Panc1 (cell line): ENCODE measurements around the gene SOAT1.

Source experiments
- POLR2AphosphoS5 ChIP-seq: IDR thresholded peaks from 2 replicates; pipeline ENCODE4 v1.6.1; 2012; ENCODE audit warnings: mild to moderate bottlenecking, low read depth, low read length, moderate library complexity
- TF ChIP-seq, protein P1 (sequence below): fragments of 450-650 bp; IDR thresholded peaks from 2 replicates; pipeline ENCODE4 v1.5.1; 2017; ENCODE audit warnings: mild to moderate bottlenecking

DNA sequence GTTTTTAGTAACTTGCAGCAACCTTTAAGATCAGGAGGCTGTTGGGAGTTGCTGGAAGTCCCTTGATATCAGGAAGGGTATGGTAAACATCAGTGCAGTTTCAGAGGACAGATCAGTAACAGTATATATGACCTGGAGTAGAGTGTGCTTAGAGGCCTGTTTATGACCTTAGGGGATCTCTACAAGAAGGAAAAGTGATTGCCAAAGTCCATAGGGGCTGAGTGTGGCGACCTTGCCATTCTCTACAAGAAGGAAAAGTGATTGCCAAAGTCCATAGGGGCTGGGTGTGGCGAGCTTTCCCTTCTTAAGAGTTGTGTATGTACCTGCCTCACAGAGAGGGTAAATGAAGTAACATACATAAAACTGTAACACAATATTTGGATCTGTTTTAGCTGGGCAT, 43.7 kb downstream of the SOAT1 start:
- TF ChIP-seq, protein P1, sequence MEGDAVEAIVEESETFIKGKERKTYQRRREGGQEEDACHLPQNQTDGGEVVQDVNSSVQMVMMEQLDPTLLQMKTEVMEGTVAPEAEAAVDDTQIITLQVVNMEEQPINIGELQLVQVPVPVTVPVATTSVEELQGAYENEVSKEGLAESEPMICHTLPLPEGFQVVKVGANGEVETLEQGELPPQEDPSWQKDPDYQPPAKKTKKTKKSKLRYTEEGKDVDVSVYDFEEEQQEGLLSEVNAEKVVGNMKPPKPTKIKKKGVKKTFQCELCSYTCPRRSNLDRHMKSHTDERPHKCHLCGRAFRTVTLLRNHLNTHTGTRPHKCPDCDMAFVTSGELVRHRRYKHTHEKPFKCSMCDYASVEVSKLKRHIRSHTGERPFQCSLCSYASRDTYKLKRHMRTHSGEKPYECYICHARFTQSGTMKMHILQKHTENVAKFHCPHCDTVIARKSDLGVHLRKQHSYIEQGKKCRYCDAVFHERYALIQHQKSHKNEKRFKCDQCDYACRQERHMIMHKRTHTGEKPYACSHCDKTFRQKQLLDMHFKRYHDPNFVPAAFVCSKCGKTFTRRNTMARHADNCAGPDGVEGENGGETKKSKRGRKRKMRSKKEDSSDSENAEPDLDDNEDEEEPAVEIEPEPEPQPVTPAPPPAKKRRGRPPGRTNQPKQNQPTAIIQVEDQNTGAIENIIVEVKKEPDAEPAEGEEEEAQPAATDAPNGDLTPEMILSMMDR: no peak
- no peak for TF ChIP-seq POLR2AphosphoS5
